Lung (tissue), 12 donors: ENCODE measurements around the gene TOP2A. TPM values are rescaled to one million over a fixed set of nuclear protein-coding genes. Genes with fewer than 3 reads are reported as not detected.

ENCODE experiments used
- ATAC-seq: fragments of 200-7000 bp; cut with Tn5 transposase; one replicate; pipeline ENCODE4 v1.9.1; 2020; ENCODE audit warnings: moderate number of reproducible peaks; ENCODE audit not compliant: insufficient read depth, low FRiP score
- DNase-seq, 3 donors: peaks; one replicate each; pipeline ENCODE4 v3.0.0-alpha.2; 2013 to 2017
- H3K27ac ChIP-seq, 2 donors: one replicate each; pipeline ENCODE4 v1.5.1; 2013; ENCODE audit warnings: mild to moderate bottlenecking in 2 of 2, moderate library complexity in 2 of 2, control low read depth in 1 of 2, inconsistent platforms in 1 of 2, low read depth in 1 of 2, low read length in 1 of 2
- H3K27me3 ChIP-seq, 3 donors: one replicate each; pipeline ENCODE4 v1.5.1; 2013; ENCODE audit warnings: low read length in 2 of 3; ENCODE audit not compliant: control insufficient read depth in 3 of 3, insufficient read depth in 3 of 3
- H3K36me3 ChIP-seq, 4 donors: one replicate each; pipeline ENCODE4 v1.5.1; 2013; ENCODE audit warnings: low read length in 4 of 4, mild to moderate bottlenecking in 1 of 4, moderate library complexity in 1 of 4; ENCODE audit not compliant: control insufficient read depth in 4 of 4, insufficient read depth in 4 of 4
- H3K4me1 ChIP-seq, 5 donors: one replicate each; pipeline ENCODE4 v1.5.1; 2013; ENCODE audit warnings: low read length in 5 of 5, mild to moderate bottlenecking in 2 of 5, moderate library complexity in 1 of 5; ENCODE audit not compliant: control insufficient read depth in 5 of 5, insufficient read depth in 5 of 5
- H3K4me3 ChIP-seq: one replicate; pipeline ENCODE4 v1.5.1; 2013; ENCODE audit warnings: mild to moderate bottlenecking, control low read depth, moderate library complexity
- H3K9ac ChIP-seq, 2 donors: one replicate each; pipeline ENCODE4 v1.5.1; 2013; ENCODE audit warnings: low read length in 2 of 2, control low read depth in 1 of 2; ENCODE audit not compliant: insufficient read depth in 1 of 2
- H3K9me3 ChIP-seq, 4 donors: one replicate each; pipeline ENCODE4 v1.5.1; 2013; ENCODE audit warnings: low read length in 3 of 4, mild to moderate bottlenecking in 1 of 4, moderate library complexity in 1 of 4; ENCODE audit not compliant: control insufficient read depth in 4 of 4, insufficient read depth in 3 of 4
- WGBS, 2 donors: extraction: QIAGEN DNeasy Blood & Tissue Kit; methylation state at CpG; one replicate each; pipeline ENCODE4 v1.1.7; 2013; 5-methylcytosine and 5-hydroxymethylcytosine counted together
- polyA plus RNA-seq, 2 donors: library from polyadenylated mRNA; stranded (reverse); fragments of 200-250 nt; gene quantifications; one replicate each; pipeline ENCODE4 v1.2.1, GENCODE V29; 2013
- total RNA-seq, 2 donors: library from RNA; depleted of rRNA in 1 of 2; stranded (reverse); fragments of >200 nt in 1 of 2; gene quantifications; one replicate each; pipeline ENCODE4 v1.2.1, GENCODE V29; 2014 to 2021
- TF ChIP-seq, protein P1 (sequence below): IDR thresholded peaks from 2 replicates; pipeline ENCODE4 v1.5.1; 2012; ENCODE audit warnings: mild to moderate bottlenecking; ENCODE audit errors: control extremely low read depth, extremely low read depth
- donor health status: control.
- donor health status: control.
- donor health status: Bipolar disorder and iron deficiency.
- donor health status: healthy.
- donor health status: DM: yes; HTN: yes; CAD: no.

TOP2A gene
- total and polyA plus RNA-seq, 4 donors, result 2.6 to 21.6 (median 9.6) TPM

DNA sequence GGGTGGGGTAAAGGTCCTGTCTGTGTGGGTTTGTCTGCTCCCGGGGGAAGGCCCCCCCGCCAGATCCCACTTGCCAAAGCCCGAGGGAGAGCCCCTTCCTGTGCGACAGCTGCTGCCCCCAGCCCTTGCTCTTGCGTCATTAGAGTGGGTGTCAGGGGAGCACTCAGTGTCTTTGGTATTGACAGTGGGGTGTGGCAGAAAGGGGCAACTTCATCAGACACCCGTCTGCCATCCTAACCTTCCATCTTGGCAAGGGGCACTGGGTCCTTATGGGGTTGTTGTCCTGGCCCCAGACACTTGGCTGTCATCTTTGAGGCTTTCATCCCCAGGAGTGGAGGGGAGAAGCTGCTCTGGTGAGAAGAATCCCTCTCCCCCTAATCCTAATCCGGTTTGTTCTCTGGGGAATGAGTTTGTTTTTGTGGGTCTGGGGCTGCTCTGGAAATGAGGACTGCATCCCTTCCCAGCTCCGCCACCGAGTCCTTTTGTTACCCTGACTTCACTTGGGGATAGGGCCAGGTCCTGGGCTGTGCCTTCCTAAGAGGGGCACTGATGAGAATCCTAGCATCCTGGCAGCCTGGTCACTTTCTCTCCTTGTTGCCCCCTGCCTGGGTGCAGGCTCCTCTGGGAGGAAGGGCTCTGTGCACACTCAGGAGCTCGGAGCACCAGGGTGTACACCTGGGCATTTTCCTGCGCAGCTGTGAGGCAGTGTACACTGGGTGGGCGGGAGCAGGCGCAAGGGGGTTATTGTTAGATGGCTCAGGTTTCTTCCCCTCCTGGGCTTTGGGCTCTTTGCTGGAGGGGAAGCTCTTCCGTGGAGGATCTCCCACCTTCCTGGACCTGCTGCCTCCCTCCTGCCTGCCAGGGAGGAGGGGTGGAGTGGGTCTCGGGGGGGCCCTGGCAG, 74.2 kb downstream of the TOP2A start:
- DNase-seq, result peak; percentile 61 to 75 (median 70)
- ATAC-seq, result no peak
- Histone ChIP-seq H3K36me3 (peaks cover 0 to 9% (median 3%) of the 10 kb centered on the region in 4 donors), H3K4me1 (peaks cover 33 to 70% (median 43%) of the 10 kb centered on the region in 5 donors), H3K9me3 (no peaks in the 10 kb centered on the region), H3K27me3 (no peaks in the 10 kb centered on the region), H3K27ac (peak overlapping the region; percentile 93 to 95), H3K4me3 (peak overlapping the region; percentile 51), H3K9ac (peak overlapping the region in 1 of 2 donors; percentile 76)
- 25 to 29% methylated on average over 15 of the region's 15 CpGs for WGBS, 2 donors
- TF ChIP-seq, protein P1, sequence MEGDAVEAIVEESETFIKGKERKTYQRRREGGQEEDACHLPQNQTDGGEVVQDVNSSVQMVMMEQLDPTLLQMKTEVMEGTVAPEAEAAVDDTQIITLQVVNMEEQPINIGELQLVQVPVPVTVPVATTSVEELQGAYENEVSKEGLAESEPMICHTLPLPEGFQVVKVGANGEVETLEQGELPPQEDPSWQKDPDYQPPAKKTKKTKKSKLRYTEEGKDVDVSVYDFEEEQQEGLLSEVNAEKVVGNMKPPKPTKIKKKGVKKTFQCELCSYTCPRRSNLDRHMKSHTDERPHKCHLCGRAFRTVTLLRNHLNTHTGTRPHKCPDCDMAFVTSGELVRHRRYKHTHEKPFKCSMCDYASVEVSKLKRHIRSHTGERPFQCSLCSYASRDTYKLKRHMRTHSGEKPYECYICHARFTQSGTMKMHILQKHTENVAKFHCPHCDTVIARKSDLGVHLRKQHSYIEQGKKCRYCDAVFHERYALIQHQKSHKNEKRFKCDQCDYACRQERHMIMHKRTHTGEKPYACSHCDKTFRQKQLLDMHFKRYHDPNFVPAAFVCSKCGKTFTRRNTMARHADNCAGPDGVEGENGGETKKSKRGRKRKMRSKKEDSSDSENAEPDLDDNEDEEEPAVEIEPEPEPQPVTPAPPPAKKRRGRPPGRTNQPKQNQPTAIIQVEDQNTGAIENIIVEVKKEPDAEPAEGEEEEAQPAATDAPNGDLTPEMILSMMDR, result no peak

DNA sequence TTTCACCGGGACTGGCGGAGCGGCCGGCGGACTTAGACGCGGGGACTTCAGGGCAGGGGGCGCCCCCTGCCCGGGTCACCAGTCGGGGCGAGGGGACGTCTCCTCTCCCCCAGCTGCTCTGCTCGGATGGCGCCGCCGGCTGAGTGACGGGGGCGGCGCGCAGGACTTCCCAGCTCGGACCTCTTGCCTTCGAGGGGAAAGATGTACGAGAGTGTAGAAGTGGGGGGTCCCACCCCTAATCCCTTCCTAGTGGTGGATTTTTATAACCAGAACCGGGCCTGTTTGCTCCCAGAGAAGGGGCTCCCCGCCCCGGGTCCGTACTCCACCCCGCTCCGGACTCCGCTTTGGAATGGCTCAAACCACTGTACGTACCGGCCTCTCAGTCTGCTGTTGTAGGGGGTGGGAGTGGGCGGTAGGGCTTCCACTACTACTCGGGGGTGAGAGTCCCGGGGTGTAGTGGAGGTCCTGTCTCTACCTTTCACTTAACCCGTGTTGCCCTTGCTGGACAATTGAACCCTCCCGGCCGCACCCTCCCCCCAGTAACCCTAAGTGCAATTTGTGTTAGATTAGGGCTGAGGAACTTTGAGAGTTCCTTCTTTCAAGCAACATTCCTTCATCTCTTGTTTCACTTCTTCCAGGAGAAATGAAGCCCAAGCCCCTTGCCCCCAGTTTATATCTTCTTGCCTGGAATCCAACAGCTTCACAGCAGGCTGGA, 75.0 kb downstream of the TOP2A start:
- DNase-seq (no peak), ATAC-seq (no peak)
- Histone ChIP-seq H3K9me3 (no peaks in the 10 kb centered on the region), H3K27me3 (no peaks in the 10 kb centered on the region), H3K9ac (peak overlapping the region; percentile 46 to 76), H3K4me1 (peaks cover 26 to 65% (median 42%) of the 10 kb centered on the region in 5 donors), H3K27ac (peak overlapping the region; percentile 93 to 95), H3K36me3 (peaks cover 0 to 5% (median 0%) of the 10 kb centered on the region in 4 donors), H3K4me3 (peak overlapping the region; percentile 51)
- TF ChIP-seq, protein P1, result no peak
- WGBS, 2 donors, result 3 to 10% methylated on average over 37 to 38 of the region's 38 CpGs

DNA sequence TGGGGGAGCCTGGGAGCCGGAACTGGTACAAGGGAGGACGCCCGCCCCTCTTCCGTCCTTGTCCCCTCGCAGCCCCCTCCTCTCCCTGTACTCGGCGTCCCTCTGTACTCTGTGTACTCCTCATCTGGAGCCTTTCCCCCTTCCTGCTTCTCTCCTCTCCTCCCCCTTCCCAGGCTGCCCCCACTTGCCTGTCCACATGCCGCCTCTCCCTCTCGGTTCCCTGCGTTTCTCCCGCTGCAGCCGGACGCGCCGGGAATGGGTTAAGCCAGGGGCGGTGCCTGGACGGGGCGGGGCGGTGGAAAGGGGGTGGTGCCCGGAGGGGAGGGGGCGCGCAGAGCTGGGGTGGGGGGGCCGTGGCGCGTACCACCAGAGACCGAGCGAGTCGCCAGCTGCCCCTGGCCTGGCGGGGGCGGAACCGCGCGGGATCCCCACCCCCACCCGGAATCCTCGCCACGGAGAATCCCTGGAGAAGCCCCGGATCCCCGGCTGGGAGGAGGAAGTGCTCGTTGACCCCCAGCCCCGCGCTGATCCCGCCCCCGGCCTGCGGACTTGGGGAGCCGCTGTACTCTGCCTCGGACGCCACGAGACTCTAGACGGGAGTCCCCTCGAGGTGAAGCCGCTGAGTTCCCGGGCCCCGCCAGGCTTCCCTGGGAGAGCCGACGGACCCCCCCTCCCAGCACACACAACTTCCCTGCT, 75.7 kb downstream of the TOP2A start:
- Histone ChIP-seq H3K9me3 (no peaks in the 10 kb centered on the region), H3K36me3 (peaks cover 0 to 5% (median 0%) of the 10 kb centered on the region in 4 donors), H3K9ac (peak overlapping the region; percentile 23 to 46), H3K4me3 (peak overlapping the region; percentile 62), H3K27me3 (no peaks in the 10 kb centered on the region), H3K27ac (peak overlapping the region; percentile 93 to 95), H3K4me1 (peaks cover 19 to 64% (median 38%) of the 10 kb centered on the region in 5 donors)
- TF ChIP-seq, protein P1, result no peak
- ATAC-seq (peak; percentile 62), DNase-seq (peak; percentile 84 to 88 (median 87))
- WGBS, 2 donors, result 0 to 3% methylated on average over 34 to 55 of the region's 55 CpGs
